Measurements from ENCODE around the gene UQCRH.
"Not testable (repeated sequence)": the region's sequence is repeated elsewhere in the genome, so short reads cannot be mapped to it uniquely, and the experiment has no call there.

Gene UQCRH

GRCh38 chr1:46343705-46344104, 40.2 kb downstream of the UQCRH start:
- Histone ChIP-seq H3K4me3 (ENCODE audit: low read depth, low read length) (no peak overlapping the region), H3K9me3 (ENCODE audit: severe bottlenecking) (no peaks in the 10 kb centered on the region), H3K36me3 (peaks cover 12% of the 10 kb centered on the region), H3K27ac (no peak overlapping the region), H3K27me3 (ENCODE audit: insufficient read depth, low read depth, severe bottlenecking) (no peaks in the 10 kb centered on the region)
- TF ChIP-seq, protein P1, sequence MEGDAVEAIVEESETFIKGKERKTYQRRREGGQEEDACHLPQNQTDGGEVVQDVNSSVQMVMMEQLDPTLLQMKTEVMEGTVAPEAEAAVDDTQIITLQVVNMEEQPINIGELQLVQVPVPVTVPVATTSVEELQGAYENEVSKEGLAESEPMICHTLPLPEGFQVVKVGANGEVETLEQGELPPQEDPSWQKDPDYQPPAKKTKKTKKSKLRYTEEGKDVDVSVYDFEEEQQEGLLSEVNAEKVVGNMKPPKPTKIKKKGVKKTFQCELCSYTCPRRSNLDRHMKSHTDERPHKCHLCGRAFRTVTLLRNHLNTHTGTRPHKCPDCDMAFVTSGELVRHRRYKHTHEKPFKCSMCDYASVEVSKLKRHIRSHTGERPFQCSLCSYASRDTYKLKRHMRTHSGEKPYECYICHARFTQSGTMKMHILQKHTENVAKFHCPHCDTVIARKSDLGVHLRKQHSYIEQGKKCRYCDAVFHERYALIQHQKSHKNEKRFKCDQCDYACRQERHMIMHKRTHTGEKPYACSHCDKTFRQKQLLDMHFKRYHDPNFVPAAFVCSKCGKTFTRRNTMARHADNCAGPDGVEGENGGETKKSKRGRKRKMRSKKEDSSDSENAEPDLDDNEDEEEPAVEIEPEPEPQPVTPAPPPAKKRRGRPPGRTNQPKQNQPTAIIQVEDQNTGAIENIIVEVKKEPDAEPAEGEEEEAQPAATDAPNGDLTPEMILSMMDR (IDR thresholded peaks at IDR 0.05; ENCODE audit: low read depth, low read length), result no peak
- no peak for DNase-seq

DNA sequence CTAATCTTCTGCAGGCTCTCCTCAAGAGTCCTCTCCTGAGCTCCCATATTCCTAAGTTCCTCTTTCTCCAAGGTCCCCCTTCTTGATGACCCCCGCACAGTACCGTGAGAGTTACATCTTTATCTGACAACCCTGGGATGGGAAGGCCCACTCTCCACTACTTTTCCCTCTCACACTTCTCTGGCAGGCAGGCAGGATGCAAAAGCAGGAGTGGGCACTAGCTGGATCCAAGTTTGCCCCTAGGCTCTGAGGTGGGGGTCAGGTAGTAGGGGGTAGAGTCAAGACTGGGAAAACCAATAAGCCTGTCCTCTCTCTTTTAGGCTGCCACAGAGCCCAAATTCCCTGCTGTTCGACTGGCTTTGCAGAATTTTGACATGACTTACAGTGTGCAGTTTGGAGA, 41.0 kb downstream of the UQCRH start:
- no peaks in the 10 kb centered on the region for H3K27me3 ChIP-seq (ENCODE audit: insufficient read depth, low read depth, severe bottlenecking)
- DNase-seq, result no peak
- no peaks in the 10 kb centered on the region for H3K9me3 ChIP-seq (ENCODE audit: severe bottlenecking)
- H3K36me3 ChIP-seq, result peaks cover 16% of the 10 kb centered on the region
- TF ChIP-seq, protein P1 (IDR thresholded peaks at IDR 0.05; ENCODE audit: low read depth, low read length), result no peak
- H3K27ac ChIP-seq, result no peak overlapping the region
- H3K4me3 ChIP-seq (ENCODE audit: low read depth, low read length), result no peak overlapping the region

GRCh38 chr1:46345281-46345680, 41.8 kb downstream of the UQCRH start:
- Histone ChIP-seq H3K9me3 (ENCODE audit: severe bottlenecking) (no peaks in the 10 kb centered on the region), H3K4me3 (ENCODE audit: low read depth, low read length) (no peak overlapping the region), H3K27me3 (ENCODE audit: insufficient read depth, low read depth, severe bottlenecking) (no peaks in the 10 kb centered on the region), H3K36me3 (peaks cover 19% of the 10 kb centered on the region), H3K27ac (no peak overlapping the region)
- no peak for DNase-seq
- TF ChIP-seq, protein P1 (IDR thresholded peaks at IDR 0.05; ENCODE audit: low read depth, low read length), result no peak

- Histone ChIP-seq H3K27me3 (ENCODE audit: insufficient read depth, low read depth, severe bottlenecking) (no peaks in the 10 kb centered on the region), H3K36me3 (peaks cover 23% of the 10 kb centered on the region), H3K27ac (no peak overlapping the region), H3K4me3 (ENCODE audit: low read depth, low read length) (no peak overlapping the region), H3K9me3 (ENCODE audit: severe bottlenecking) (no peaks in the 10 kb centered on the region)
- no peak for DNase-seq
- TF ChIP-seq, protein P1 (IDR thresholded peaks at IDR 0.05; ENCODE audit: low read depth, low read length), result no peak
Measured at GRCh38 chr1:46352363-46352762, 48.9 kb downstream of the UQCRH start.

DNA sequence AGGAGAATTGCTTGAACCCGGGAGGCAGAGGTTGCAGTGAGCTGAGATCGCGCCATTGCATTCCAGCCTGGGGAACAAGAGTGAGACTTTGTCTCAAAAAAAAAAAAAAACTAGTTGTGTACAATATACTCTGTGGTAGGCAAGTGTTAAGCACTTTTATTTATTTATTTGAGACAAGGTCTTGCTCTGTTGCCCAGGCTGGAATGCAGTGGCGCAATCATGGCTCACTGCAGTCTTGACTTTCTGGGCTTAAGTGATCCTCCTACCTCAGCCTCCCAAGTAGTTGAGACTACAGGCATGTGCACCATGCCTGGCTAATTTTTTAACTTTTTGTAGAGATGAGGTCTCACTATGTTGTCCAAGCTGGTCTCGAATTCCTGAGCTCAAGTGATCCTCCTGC, 52.4 kb downstream of the UQCRH start:
- H3K4me3 ChIP-seq (ENCODE audit: low read depth, low read length); H3K9me3 ChIP-seq (ENCODE audit: severe bottlenecking); H3K27me3 ChIP-seq (ENCODE audit: insufficient read depth, low read depth, severe bottlenecking); DNase-seq; H3K27ac ChIP-seq: not testable (repeated sequence)
- peaks cover 14% of the 10 kb centered on the region for H3K36me3 ChIP-seq

DNA sequence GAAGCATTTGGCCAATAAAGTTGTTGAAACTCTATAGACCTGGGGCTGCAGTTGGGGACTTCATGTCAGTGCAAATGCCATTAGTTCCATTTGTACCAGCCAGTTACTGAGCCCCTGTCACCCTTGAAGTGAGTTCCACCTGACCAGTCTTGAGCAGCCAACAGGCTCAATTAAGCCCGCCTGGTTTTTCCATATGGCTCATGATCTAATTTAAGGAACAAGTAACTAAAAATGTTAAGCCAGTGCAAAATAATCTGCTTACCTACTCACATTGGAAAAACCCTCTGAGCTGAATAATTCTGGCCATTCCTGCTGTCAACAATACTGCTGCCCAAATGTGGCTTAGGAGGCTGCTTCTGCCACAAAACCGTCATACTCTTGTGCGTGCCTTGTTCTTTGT, 58.7 kb downstream of the UQCRH start:
- TF ChIP-seq, protein P1 (IDR thresholded peaks at IDR 0.05; ENCODE audit: low read depth, low read length), result no peak
- H3K36me3 ChIP-seq, result peaks cover 6% of the 10 kb centered on the region; the same call in 1 of the 2 replicates
- DNase-seq, result peak; percentile 74
- H3K4me3 ChIP-seq (ENCODE audit: low read depth, low read length), result peak overlapping the region; percentile 26
- no peaks in the 10 kb centered on the region for H3K27me3 ChIP-seq (ENCODE audit: insufficient read depth, low read depth, severe bottlenecking)
- no peaks in the 10 kb centered on the region for H3K9me3 ChIP-seq (ENCODE audit: severe bottlenecking)
- peak overlapping the region; percentile 72 for H3K27ac ChIP-seq
